Loucy (cell line): Measurements from ENCODE around the gene LCN10.

ENCODE experiments used
- H2AFZ ChIP-seq: fragments of 200-600 bp; sonication (generic); 2 replicates; pipeline ENCODE4 v1.6.0; 2016; ENCODE audit warnings: antibody characterized with exemption, mild to moderate bottlenecking, low read length, moderate library complexity
- H3F3A ChIP-seq: fragments of 200-600 bp; 2 replicates; pipeline ENCODE4 v1.6.0; 2016; ENCODE audit warnings: antibody characterized with exemption, low read depth, mild to moderate bottlenecking
- H3K27me3 ChIP-seq: fragments of 200-600 bp; sonication (generic); 2 replicates; pipeline ENCODE4 v1.6.1; 2014; ENCODE audit warnings: low read length, mild to moderate bottlenecking; ENCODE audit not compliant: insufficient read depth, poor library complexity, severe bottlenecking
- H3K36me3 ChIP-seq: fragments of 200-600 bp; sonication (generic); 2 replicates; pipeline ENCODE4 v1.6.1; 2016; ENCODE audit warnings: low read length; ENCODE audit not compliant: insufficient read depth
- H3K4me1 ChIP-seq: fragments of 200-600 bp; sonication (generic); 2 replicates; pipeline ENCODE4 v1.5.1; 2014; ENCODE audit warnings: low read length, mild to moderate bottlenecking; ENCODE audit not compliant: insufficient read depth, poor library complexity, severe bottlenecking
- H3K4me2 ChIP-seq: fragments of 200-600 bp; sonication (generic); 2 replicates; pipeline ENCODE4 v1.6.0; 2014; ENCODE audit warnings: antibody characterized with exemption, low read length, low read depth, mild to moderate bottlenecking; ENCODE audit not compliant: poor library complexity, severe bottlenecking
- H3K4me3 ChIP-seq: fragments of 200-600 bp; sonication (generic); 2 replicates; pipeline ENCODE4 v1.5.1; 2014; ENCODE audit warnings: low read length, mild to moderate bottlenecking, mixed read lengths; ENCODE audit not compliant: poor library complexity, severe bottlenecking
- H3K79me2 ChIP-seq: fragments of 200-600 bp; sonication (generic); 2 replicates; pipeline ENCODE4 v1.6.1; 2014; ENCODE audit warnings: low read length; ENCODE audit not compliant: insufficient read depth
- H3K9ac ChIP-seq: fragments of 200-600 bp; sonication (generic); 2 replicates; pipeline ENCODE4 v1.6.0; 2014; ENCODE audit warnings: mild to moderate bottlenecking, low read depth, low read length, moderate library complexity; ENCODE audit not compliant: poor library complexity, severe bottlenecking
- H3K9me2 ChIP-seq: fragments of 200-600 bp; sonication (generic); replicated peaks from 2 replicates; pipeline ENCODE4 v1.6.1; 2016; ENCODE audit warnings: low read depth, low read length, mixed read lengths
- H3K9me3 ChIP-seq: fragments of 200-600 bp; sonication (generic); 2 replicates; pipeline ENCODE4 v1.6.1; 2014; ENCODE audit warnings: mild to moderate bottlenecking, antibody characterized with exemption, low read length, low read depth; ENCODE audit not compliant: insufficient read depth
- H4K20me1 ChIP-seq: fragments of 200-600 bp; sonication (generic); 2 replicates; pipeline ENCODE4 v1.6.0; 2014; ENCODE audit warnings: antibody characterized with exemption, low read length, mild to moderate bottlenecking; ENCODE audit not compliant: insufficient read depth, poor library complexity, severe bottlenecking
- CTCF ChIP-seq: fragments of 200-600 bp; sonication (generic); conservative IDR thresholded peaks from 2 replicates; pipeline ENCODE4 v1.5.1; 2014; ENCODE audit warnings: mild to moderate bottlenecking, antibody characterized with exemption, low read length
- EZH2phosphoT487 ChIP-seq: fragments of 200-600 bp; IDR thresholded peaks from 2 replicates; pipeline ENCODE4 v1.6.1; 2018; ENCODE audit warnings: antibody characterized with exemption, mild to moderate bottlenecking, moderate library complexity, borderline replicate concordance

The LCN10 gene

GRCh38 chr9:136729144-136729543 lies 13.6 kb downstream of the LCN10 start:
- peak overlapping the region; percentile 85 for H3K4me3 ChIP-seq
- H3K79me2 ChIP-seq: peaks cover 45% of the 10 kb centered on the region
- peak overlapping the region; percentile 95 for H3K9ac ChIP-seq
- H3K27me3 ChIP-seq: no peaks in the 10 kb centered on the region
- H3K9me2 ChIP-seq: no peaks in the 10 kb centered on the region
- H3K9me3 ChIP-seq: no peaks in the 10 kb centered on the region
- TF ChIP-seq EZH2phosphoT487: no peak
- no peak for TF ChIP-seq CTCF
- H3K4me2 ChIP-seq: peak overlapping the region; percentile 83
- H3K36me3 ChIP-seq: peaks cover 20% of the 10 kb centered on the region; the same call in 1 of the 2 replicates
- H3F3A ChIP-seq: no peaks in the 10 kb centered on the region
- H4K20me1 ChIP-seq: peaks cover 37% of the 10 kb centered on the region
- peaks cover 25% of the 10 kb centered on the region for H3K4me1 ChIP-seq
- H2AFZ ChIP-seq: no peak overlapping the region

GRCh38 chr9:136728548-136729123 lies 14.1 kb downstream of the LCN10 start:
- peaks cover 25% of the 10 kb centered on the region; the same call in 1 of the 2 replicates for H3K36me3 ChIP-seq

GRCh38 chr9:136728080-136728547 lies 14.6 kb downstream of the LCN10 start:
- Histone ChIP-seq H3F3A (no peaks in the 10 kb centered on the region), H3K4me3 (peak overlapping the region; percentile 85), H2AFZ (peak overlapping the region; percentile 93), H3K9me3 (no peaks in the 10 kb centered on the region), H3K36me3 (peaks cover 30% of the 10 kb centered on the region; the same call in 1 of the 2 replicates), H3K4me2 (peak overlapping the region; percentile 92), H3K9me2 (no peaks in the 10 kb centered on the region), H3K27me3 (no peaks in the 10 kb centered on the region), H4K20me1 (peaks cover 44% of the 10 kb centered on the region), H3K9ac (peak overlapping the region; percentile 95), H3K79me2 (peaks cover 52% of the 10 kb centered on the region), H3K4me1 (peaks cover 25% of the 10 kb centered on the region)
- TF ChIP-seq CTCF: peak; percentile 70
- no peak for TF ChIP-seq EZH2phosphoT487

More at GRCh38 chr9:136728548-136729123, 14.1 kb downstream of the LCN10 start:
- peak overlapping the region; percentile 93 for H2AFZ ChIP-seq
- no peaks in the 10 kb centered on the region for H3K9me2 ChIP-seq
- H3K4me3 ChIP-seq: peak overlapping the region; percentile 85
- H3F3A ChIP-seq: no peaks in the 10 kb centered on the region
- peaks cover 25% of the 10 kb centered on the region for H3K4me1 ChIP-seq
- TF ChIP-seq EZH2phosphoT487 (no peak), CTCF (no peak)
- no peaks in the 10 kb centered on the region for H3K9me3 ChIP-seq
- H3K27me3 ChIP-seq: no peaks in the 10 kb centered on the region
- peaks cover 50% of the 10 kb centered on the region for H3K79me2 ChIP-seq
- H4K20me1 ChIP-seq: peaks cover 42% of the 10 kb centered on the region
- H3K9ac ChIP-seq: peak overlapping the region; percentile 95
- H3K4me2 ChIP-seq: peak overlapping the region; percentile 83
